Measurements from ENCODE around the gene TCF4. TPM values are rescaled to one million over a fixed set of nuclear protein-coding genes. Genes with fewer than 3 reads are reported as not detected.

Gene TCF4
- total RNA-seq, 1 experiment from 2014 or later, result 104 TPM

DNA sequence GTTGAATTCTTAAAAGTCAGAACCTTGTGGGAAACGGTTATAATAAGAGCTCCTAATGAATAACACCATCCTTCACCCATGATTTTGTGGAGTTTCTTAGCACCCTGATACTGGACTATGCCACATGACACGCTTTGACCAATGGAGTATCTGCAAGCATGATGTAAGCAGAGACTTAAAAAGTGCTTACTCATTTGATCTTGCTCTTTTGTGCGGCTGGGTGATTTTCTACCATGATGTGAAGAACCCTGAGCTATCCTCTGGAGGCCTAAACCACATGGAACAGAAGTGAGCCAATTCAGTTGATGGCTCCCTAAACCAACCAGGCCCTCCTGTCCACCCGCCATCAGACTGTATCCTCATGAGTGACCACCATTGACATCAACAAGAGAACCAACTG is 70.9 kb downstream of the TCF4 start:
- ATAC-seq (no peak), DNase-seq (ENCODE audit: low spot score) (no peak)
- peaks cover 5% of the 10 kb centered on the region for H3K9me3 Mint-ChIP-seq
- H3K27me3 Mint-ChIP-seq (ENCODE audit: low read depth), result no peaks in the 10 kb centered on the region
- peaks cover 22% of the 10 kb centered on the region for H3K4me1 Mint-ChIP-seq
- H3K36me3 Mint-ChIP-seq, result peaks cover 8% of the 10 kb centered on the region
- ChIA-PET POLR2A (no interaction called here), CTCF (no interaction called here)
- H3K27ac Mint-ChIP-seq, result no peak overlapping the region
- TF ChIP-seq NR2C2 (CRISPR knock-in tag; IDR thresholded peaks at IDR 0.05) (no peak), OVOL2 (CRISPR knock-in tag; IDR thresholded peaks at IDR 0.05; ENCODE audit: borderline replicate concordance) (no peak), ZBTB21 (CRISPR knock-in tag; IDR thresholded peaks at IDR 0.05; ENCODE audit: borderline replicate concordance) (no peak), IRF2 (CRISPR knock-in tag; IDR thresholded peaks at IDR 0.05; ENCODE audit: borderline replicate concordance, low read depth) (no peak), FOXJ3 (CRISPR knock-in tag; IDR thresholded peaks at IDR 0.05; ENCODE audit: borderline replicate concordance) (no peak), ZNF317 (CRISPR knock-in tag; IDR thresholded peaks at IDR 0.05; ENCODE audit: borderline replicate concordance, low read depth) (no peak), TP53 (CRISPR knock-in tag; IDR thresholded peaks at IDR 0.05) (no peak), SP1 (CRISPR knock-in tag; conservative IDR thresholded peaks at IDR 0.05) (no peak), ZNF138 (CRISPR knock-in tag; conservative IDR thresholded peaks at IDR 0.05) (no peak), ELF4 (CRISPR knock-in tag; IDR thresholded peaks at IDR 0.05; ENCODE audit: low read depth) (no peak)
- TF ChIP-seq, protein P1, sequence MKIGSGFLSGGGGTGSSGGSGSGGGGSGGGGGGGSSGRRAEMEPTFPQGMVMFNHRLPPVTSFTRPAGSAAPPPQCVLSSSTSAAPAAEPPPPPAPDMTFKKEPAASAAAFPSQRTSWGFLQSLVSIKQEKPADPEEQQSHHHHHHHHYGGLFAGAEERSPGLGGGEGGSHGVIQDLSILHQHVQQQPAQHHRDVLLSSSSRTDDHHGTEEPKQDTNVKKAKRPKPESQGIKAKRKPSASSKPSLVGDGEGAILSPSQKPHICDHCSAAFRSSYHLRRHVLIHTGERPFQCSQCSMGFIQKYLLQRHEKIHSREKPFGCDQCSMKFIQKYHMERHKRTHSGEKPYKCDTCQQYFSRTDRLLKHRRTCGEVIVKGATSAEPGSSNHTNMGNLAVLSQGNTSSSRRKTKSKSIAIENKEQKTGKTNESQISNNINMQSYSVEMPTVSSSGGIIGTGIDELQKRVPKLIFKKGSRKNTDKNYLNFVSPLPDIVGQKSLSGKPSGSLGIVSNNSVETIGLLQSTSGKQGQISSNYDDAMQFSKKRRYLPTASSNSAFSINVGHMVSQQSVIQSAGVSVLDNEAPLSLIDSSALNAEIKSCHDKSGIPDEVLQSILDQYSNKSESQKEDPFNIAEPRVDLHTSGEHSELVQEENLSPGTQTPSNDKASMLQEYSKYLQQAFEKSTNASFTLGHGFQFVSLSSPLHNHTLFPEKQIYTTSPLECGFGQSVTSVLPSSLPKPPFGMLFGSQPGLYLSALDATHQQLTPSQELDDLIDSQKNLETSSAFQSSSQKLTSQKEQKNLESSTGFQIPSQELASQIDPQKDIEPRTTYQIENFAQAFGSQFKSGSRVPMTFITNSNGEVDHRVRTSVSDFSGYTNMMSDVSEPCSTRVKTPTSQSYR (CRISPR knock-in tag; IDR thresholded peaks at IDR 0.05), result no peak
- TF ChIP-seq, protein P2, sequence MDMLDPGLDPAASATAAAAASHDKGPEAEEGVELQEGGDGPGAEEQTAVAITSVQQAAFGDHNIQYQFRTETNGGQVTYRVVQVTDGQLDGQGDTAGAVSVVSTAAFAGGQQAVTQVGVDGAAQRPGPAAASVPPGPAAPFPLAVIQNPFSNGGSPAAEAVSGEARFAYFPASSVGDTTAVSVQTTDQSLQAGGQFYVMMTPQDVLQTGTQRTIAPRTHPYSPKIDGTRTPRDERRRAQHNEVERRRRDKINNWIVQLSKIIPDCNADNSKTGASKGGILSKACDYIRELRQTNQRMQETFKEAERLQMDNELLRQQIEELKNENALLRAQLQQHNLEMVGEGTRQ (CRISPR knock-in tag; IDR thresholded peaks at IDR 0.05), result no peak
- H3K4me3 Mint-ChIP-seq, result no peak overlapping the region

DNA sequence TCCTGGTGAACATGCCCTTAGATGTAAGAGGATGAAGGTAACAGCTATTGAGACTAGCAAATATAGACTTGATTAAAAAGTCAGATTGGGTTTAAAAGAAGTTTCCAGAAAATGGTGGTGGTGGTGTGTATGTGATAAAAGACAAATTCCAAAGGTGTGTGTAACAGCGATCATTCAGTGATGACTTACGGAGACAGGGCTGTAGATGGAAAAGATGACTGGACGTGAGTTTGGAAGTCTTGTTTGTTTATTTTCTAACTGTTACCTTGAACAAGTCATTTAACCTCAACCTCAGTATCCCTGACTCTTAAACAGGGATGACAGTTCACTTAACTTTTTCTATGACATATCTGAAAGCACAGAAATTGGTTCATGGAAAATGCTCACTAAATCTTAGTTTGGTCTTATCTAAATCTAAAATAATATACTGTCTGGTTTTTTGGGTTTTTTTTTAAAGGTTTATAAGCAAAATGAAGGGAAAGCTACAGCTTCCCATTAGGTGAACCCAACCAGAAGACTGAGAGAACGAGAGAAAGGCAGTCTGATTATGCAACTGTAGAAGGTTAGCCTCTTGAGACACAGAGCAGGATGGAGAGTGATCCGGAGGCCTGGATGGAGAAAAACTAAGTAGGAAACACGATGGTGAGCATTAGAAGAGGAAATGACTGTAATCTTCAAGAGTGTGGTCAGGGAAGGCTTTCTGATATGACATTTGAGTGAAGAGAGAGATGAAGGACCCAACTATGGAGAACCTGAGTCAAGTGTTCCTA is 71.9 kb downstream of the TCF4 start:
- H3K27ac Mint-ChIP-seq, result no peak overlapping the region
- POLR2A ChIA-PET, result no interaction called here
- TF ChIP-seq HMGA2 (CRISPR knock-in tag; IDR thresholded peaks at IDR 0.05) (no peak), ZNF138 (CRISPR knock-in tag; conservative IDR thresholded peaks at IDR 0.05) (no peak), FOXK1 (CRISPR knock-in tag; IDR thresholded peaks at IDR 0.05) (no peak), KAT7 (CRISPR knock-in tag; IDR thresholded peaks at IDR 0.05; ENCODE audit: borderline replicate concordance) (no peak), ZNF317 (CRISPR knock-in tag; IDR thresholded peaks at IDR 0.05; ENCODE audit: borderline replicate concordance, low read depth) (no peak), MYBL2 (CRISPR knock-in tag; IDR thresholded peaks at IDR 0.05) (no peak), CBFB (CRISPR knock-in tag; IDR thresholded peaks at IDR 0.05; ENCODE audit: low read depth) (no peak), CREB1 (CRISPR knock-in tag; IDR thresholded peaks at IDR 0.05) (no peak)
- TF ChIP-seq, protein P1 (CRISPR knock-in tag; IDR thresholded peaks at IDR 0.05), result no peak
- TF ChIP-seq, protein P3, sequence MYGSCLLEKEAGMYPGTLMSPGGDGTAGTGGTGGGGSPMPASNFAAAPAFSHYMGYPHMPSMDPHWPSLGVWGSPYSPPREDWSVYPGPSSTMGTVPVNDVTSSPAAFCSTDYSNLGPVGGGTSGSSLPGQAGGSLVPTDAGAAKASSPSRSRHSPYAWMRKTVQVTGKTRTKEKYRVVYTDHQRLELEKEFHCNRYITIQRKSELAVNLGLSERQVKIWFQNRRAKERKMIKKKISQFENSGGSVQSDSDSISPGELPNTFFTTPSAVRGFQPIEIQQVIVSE (CRISPR knock-in tag; IDR thresholded peaks at IDR 0.05; ENCODE audit: borderline replicate concordance), result no peak
- TF ChIP-seq, protein P4, sequence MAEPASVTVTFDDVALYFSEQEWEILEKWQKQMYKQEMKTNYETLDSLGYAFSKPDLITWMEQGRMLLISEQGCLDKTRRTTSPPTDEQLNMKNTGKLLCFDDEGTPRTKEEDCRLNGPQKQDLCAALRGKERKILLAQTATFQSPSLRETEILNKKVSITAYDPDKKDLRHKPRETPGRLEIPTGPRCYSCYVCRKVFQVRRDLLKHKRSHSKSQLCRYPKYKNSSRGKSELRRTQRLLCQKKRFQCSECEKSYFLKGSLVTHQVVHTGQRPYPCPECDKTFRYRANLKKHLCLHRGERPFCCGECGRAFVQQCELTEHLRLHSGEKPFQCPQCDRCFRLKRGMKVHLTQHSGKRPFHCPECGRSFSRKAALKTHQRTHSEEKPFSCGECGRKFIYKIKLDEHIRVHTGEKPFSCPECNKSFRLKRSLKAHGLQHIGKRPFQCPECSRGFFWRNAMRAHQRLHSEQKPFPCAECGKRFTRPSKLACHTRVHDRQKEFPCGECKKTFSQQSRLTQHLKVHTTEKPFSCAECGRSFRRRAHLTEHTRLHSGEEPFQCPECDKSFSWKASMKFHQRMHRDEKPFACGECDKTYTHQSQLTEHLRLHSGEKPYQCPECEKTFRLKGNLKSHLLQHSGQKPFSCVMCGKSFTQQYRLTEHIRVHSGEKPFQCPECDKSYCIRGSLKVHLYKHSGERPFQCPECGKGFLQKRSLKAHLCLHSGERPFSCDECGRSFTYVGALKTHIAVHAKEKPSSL (CRISPR knock-in tag; conservative IDR thresholded peaks at IDR 0.05), result no peak
- TF ChIP-seq, protein P5, sequence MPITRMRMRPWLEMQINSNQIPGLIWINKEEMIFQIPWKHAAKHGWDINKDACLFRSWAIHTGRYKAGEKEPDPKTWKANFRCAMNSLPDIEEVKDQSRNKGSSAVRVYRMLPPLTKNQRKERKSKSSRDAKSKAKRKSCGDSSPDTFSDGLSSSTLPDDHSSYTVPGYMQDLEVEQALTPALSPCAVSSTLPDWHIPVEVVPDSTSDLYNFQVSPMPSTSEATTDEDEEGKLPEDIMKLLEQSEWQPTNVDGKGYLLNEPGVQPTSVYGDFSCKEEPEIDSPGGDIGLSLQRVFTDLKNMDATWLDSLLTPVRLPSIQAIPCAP (CRISPR knock-in tag; IDR thresholded peaks at IDR 0.05), result no peak

More for the DNA sequence above, 71.9 kb downstream of the TCF4 start:
- Mint-ChIP-seq H3K4me1 (peaks cover 20% of the 10 kb centered on the region), H3K4me3 (no peak overlapping the region), H3K9me3 (peaks cover 5% of the 10 kb centered on the region), H3K36me3 (peaks cover 8% of the 10 kb centered on the region), H3K27me3 (ENCODE audit: low read depth) (no peaks in the 10 kb centered on the region)
- CTCF ChIA-PET, result no interaction called here
- ATAC-seq, result no peak
- no peak for DNase-seq (ENCODE audit: low spot score)

Measured in WTC11 (cell line).